SK-N-SH treated with all-trans-retinoic acid at 6 μM for 48 hours (cell line): ENCODE measurements around the gene INTS15.

Experiments
- ARNTL ChIP-seq: fragments of 450-650 bp; formaldehyde crosslinking; IDR thresholded peaks from 2 replicates; pipeline ENCODE4 v1.5.0; 2020; ENCODE audit warnings: low read depth, mild to moderate bottlenecking, moderate library complexity, borderline replicate concordance
- CSDC2 ChIP-seq: fragments of 250-450 bp; sonication (Bioruptor Pico); IDR thresholded peaks from 2 replicates; pipeline ENCODE4 v1.5.0; 2020; ENCODE audit warnings: mild to moderate bottlenecking, moderate library complexity
- CSRNP3 ChIP-seq: fragments of 250-450 bp; sonication (Bioruptor Pico); IDR thresholded peaks from 2 replicates; pipeline ENCODE4 v1.5.1; 2021; ENCODE audit warnings: mild to moderate bottlenecking, moderate library complexity
- OSR1 ChIP-seq: fragments of 250-450 bp; sonication (Bioruptor Pico); IDR thresholded peaks from 2 replicates; pipeline ENCODE4 v1.8.0; 2022; ENCODE audit warnings: moderate library complexity, mild to moderate bottlenecking, inconsistent platforms
- PATZ1 ChIP-seq: fragments of 250-450 bp; sonication (Bioruptor Pico); IDR thresholded peaks from 2 replicates; pipeline ENCODE4 v1.8.0; 2020; ENCODE audit warnings: mild to moderate bottlenecking, moderate library complexity, borderline replicate concordance
- POU6F1 ChIP-seq: fragments of 250-450 bp; sonication (Bioruptor Pico); IDR thresholded peaks from 2 replicates; pipeline ENCODE4 v1.8.0; 2021; ENCODE audit warnings: low read depth, mild to moderate bottlenecking, moderate library complexity, borderline replicate concordance
- PPARA ChIP-seq: fragments of 250-450 bp; sonication (Bioruptor Pico); IDR thresholded peaks from 2 replicates; pipeline ENCODE4 v1.5.0; 2020; ENCODE audit warnings: mild to moderate bottlenecking, borderline replicate concordance
- SNAI2 ChIP-seq: fragments of 250-450 bp; sonication (Bioruptor Pico); IDR thresholded peaks from 2 replicates; pipeline ENCODE4 v1.5.0; 2020; ENCODE audit warnings: mild to moderate bottlenecking, moderate library complexity

DNA sequence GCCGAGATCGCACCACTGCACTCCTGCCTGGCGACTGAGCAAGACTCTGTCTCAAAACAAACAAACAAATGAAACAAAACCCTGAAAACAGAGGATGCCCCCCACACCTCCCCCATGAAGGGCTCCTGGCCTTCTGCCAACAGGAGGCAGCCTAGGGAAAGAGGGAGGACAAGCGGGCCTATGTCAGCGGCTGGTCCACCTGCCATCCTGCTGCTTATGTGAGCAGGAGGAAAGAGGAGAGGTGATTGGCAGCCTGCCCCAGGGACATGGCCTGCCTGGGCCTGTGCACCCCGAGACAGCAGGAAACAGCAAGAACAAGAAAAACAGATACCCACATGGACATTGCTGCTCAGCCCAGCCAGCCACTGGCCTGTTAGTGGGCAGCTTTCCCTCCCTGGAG, 38.2 kb downstream of the INTS15 start:
- no peak for TF ChIP-seq PATZ1
- no peak for TF ChIP-seq OSR1
- no peak for TF ChIP-seq PPARA (CRISPR knock-in tag)
- TF ChIP-seq POU6F1: no peak
- TF ChIP-seq SNAI2 (CRISPR knock-in tag): no peak
- TF ChIP-seq CSRNP3 (CRISPR knock-in tag): no peak
- TF ChIP-seq CSDC2 (CRISPR knock-in tag): no peak
- TF ChIP-seq ARNTL (CRISPR knock-in tag): no peak
